ENCODE measurements around the gene DRC1. TPM values are rescaled to one million over a fixed set of nuclear protein-coding genes. Genes with fewer than 3 reads are reported as not detected.

Gene DRC1
- total and polyA plus RNA-seq, 2 of the 4 experiments (the other 2 are of a cell fraction): 0.18 TPM; not detected in 1

- dilution Hi-C loops (cut with HindIII; ENCODE audit: low sequenced_read_pairs, unreplicated experiment): no loop called here
These were observed 59.9 kb downstream of the DRC1 start for GRCh38 chr2:26461601-26462023.

More at GRCh38 chr2:26461601-26462023, 59.9 kb downstream of the DRC1 start:
- ChIA-PET CTCF (no interaction called here), POLR2A (ENCODE audit: unreplicated experiment) (no interaction called here)
- H4K20me1 ChIP-seq (ENCODE audit: insufficient read depth, low read length): no peaks in the 10 kb centered on the region
- H2AFZ ChIP-seq (replicated peaks; ENCODE audit: low read length, poor library complexity): no peak overlapping the region
- H4K91ac ChIP-seq (ENCODE audit: insufficient read depth, low read depth, low read length): no peak overlapping the region
- WGBS, 2 experiments (ENCODE audit: extremely low coverage in 2 of 2, insufficient read length in 1 of 2): 75% methylated on average over 6 of the region's 19 CpGs; no CpG with 5 or more reads in 1 of the 2 experiments
- H3K18ac ChIP-seq (ENCODE audit: low read depth, low read length): no peak overlapping the region
- no peak overlapping the region for H2AK5ac ChIP-seq (ENCODE audit: low read depth, low read length)
- H3K56ac ChIP-seq (ENCODE audit: extremely low read depth, insufficient read depth, low read length): no peak overlapping the region
- no peaks in the 10 kb centered on the region for H3K9me1 ChIP-seq (ENCODE audit: insufficient read depth, low read length)
- H4K8ac ChIP-seq (ENCODE audit: low read depth in 2 of 2, low read length in 2 of 2): no peak overlapping the region
- TF ChIP-seq ELK1 (IDR thresholded peaks at IDR 0.05; ENCODE audit: borderline replicate concordance, low read depth, low read length) (no peak), MAZ (IDR thresholded peaks at IDR 0.05; ENCODE audit: borderline replicate concordance, low read depth, low read length) (no peak), CHD1 (IDR thresholded peaks at IDR 0.05; ENCODE audit: low read depth, low read length) (no peak), SMC3 (IDR thresholded peaks at IDR 0.05; ENCODE audit: low read depth, low read length) (no peak), FOS (IDR thresholded peaks at IDR 0.05; ENCODE audit: low read depth, low read length) (no peak), BHLHE40 (IDR thresholded peaks at IDR 0.05; ENCODE audit: low read depth, low read length) (no peak), NFE2L2 (IDR thresholded peaks at IDR 0.05; ENCODE audit: low read depth, low read length) (no peak), POLR2A (IDR thresholded peaks at IDR 0.05; ENCODE audit: low read depth, low read length) (no peak), RCOR1 (IDR thresholded peaks at IDR 0.05; ENCODE audit: insufficient replicate concordance, low read length) (no peak), MAFK (IDR thresholded peaks at IDR 0.05; ENCODE audit: low read depth, low read length) (no peak), CEBPB (IDR thresholded peaks at IDR 0.05; ENCODE audit: low read depth, low read length) (no peak), RFX5 (IDR thresholded peaks at IDR 0.05; ENCODE audit: low read depth, low read length) (no peak), RAD21 (IDR thresholded peaks at IDR 0.05; ENCODE audit: low read length) (no peak), MXI1 (IDR thresholded peaks at IDR 0.05; ENCODE audit: borderline replicate concordance, low read depth, low read length) (no peak)
- TF ChIP-seq, protein P1, sequence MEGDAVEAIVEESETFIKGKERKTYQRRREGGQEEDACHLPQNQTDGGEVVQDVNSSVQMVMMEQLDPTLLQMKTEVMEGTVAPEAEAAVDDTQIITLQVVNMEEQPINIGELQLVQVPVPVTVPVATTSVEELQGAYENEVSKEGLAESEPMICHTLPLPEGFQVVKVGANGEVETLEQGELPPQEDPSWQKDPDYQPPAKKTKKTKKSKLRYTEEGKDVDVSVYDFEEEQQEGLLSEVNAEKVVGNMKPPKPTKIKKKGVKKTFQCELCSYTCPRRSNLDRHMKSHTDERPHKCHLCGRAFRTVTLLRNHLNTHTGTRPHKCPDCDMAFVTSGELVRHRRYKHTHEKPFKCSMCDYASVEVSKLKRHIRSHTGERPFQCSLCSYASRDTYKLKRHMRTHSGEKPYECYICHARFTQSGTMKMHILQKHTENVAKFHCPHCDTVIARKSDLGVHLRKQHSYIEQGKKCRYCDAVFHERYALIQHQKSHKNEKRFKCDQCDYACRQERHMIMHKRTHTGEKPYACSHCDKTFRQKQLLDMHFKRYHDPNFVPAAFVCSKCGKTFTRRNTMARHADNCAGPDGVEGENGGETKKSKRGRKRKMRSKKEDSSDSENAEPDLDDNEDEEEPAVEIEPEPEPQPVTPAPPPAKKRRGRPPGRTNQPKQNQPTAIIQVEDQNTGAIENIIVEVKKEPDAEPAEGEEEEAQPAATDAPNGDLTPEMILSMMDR (conservative IDR thresholded peaks at IDR 0.05; ENCODE audit: low read depth, low read length): no peak
- TF ChIP-seq, protein P2, sequence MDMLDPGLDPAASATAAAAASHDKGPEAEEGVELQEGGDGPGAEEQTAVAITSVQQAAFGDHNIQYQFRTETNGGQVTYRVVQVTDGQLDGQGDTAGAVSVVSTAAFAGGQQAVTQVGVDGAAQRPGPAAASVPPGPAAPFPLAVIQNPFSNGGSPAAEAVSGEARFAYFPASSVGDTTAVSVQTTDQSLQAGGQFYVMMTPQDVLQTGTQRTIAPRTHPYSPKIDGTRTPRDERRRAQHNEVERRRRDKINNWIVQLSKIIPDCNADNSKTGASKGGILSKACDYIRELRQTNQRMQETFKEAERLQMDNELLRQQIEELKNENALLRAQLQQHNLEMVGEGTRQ (IDR thresholded peaks at IDR 0.05; ENCODE audit: low read depth, low read length): no peak
- no peak overlapping the region for H2BK5ac ChIP-seq (ENCODE audit: low read depth, low read length, poor library complexity, severe bottlenecking)
- no peak overlapping the region for H4K5ac ChIP-seq (ENCODE audit: low read depth, low read length)
- H3K4me3 ChIP-seq (ENCODE audit: insufficient read depth, low read depth, low read length): no peak overlapping the region
- no peak overlapping the region for H2BK20ac ChIP-seq (ENCODE audit: low read depth, low read length)
- no peak for ATAC-seq (ENCODE audit: low read depth)
- H3K9ac ChIP-seq (ENCODE audit: low read depth, low read length): no peak overlapping the region
- H2BK15ac ChIP-seq (ENCODE audit: low read depth, low read length): no peak overlapping the region
- H2AK9ac ChIP-seq (replicated peaks; ENCODE audit: low read depth, low read length, poor library complexity): no peak overlapping the region
- no peak overlapping the region for H2BK120ac ChIP-seq (ENCODE audit: low read depth, low read length)
- H3K27ac ChIP-seq (ENCODE audit: insufficient read depth, low read length): no peak overlapping the region
- BruUV-seq (replicated peaks): no TSS peak
- H3K79me1 ChIP-seq (ENCODE audit: low read depth in 1 of 2, low read length in 2 of 2): no peaks in the 10 kb centered on the region
- no peaks in the 10 kb centered on the region for H3K4me1 ChIP-seq (ENCODE audit: control insufficient read depth, insufficient read depth, low read length)
- no peak overlapping the region for H3K23ac ChIP-seq (ENCODE audit: low read depth, low read length)
- in situ Hi-C loops (cut with MboI; ENCODE audit: low sequenced_read_pairs) (no loop called here), intact Hi-C loops (cut with micrococcal nuclease) (loop anchor here (10.0 kb wide), 1 partner anchor 137 kb away; no protein-coding TSS in a partner anchor)
- no peak overlapping the region for H3K4me2 ChIP-seq (ENCODE audit: low read depth, low read length)
- no peaks in the 10 kb centered on the region for H3K9me3 ChIP-seq (ENCODE audit: control insufficient read depth, insufficient read depth, low read length)
- no peaks in the 10 kb centered on the region for H3K36me3 ChIP-seq (ENCODE audit: control insufficient read depth, insufficient read depth, low read length)
- no peak for DNase-seq
- peaks cover 13% of the 10 kb centered on the region; the same call in 1 of the 2 replicates for H3K27me3 ChIP-seq (ENCODE audit: control insufficient read depth, insufficient read depth, low read length)
- H3K14ac ChIP-seq (replicated peaks; ENCODE audit: low read depth, low read length): no peak overlapping the region
- no peak overlapping the region for H3K4ac ChIP-seq (ENCODE audit: low read depth, low read length)
